Osteocyte (in vitro differentiated cells): ENCODE measurements around the gene DCTPP1. TPM values are rescaled to one million over a fixed set of nuclear protein-coding genes. Genes with fewer than 3 reads are reported as not detected.

Source experiments
- DNase-seq: peaks from one replicate; pipeline ENCODE4 v3.0.0; 2021; ENCODE audit warnings: mixed read lengths; ENCODE audit not compliant: unreplicated experiment; ENCODE audit errors: extremely low spot score
- H3K27ac Mint-ChIP-seq: one replicate; pipeline ENCODE4 v1.8.0; 2021; ENCODE audit warnings: mild to moderate bottlenecking, mixed read lengths; ENCODE audit not compliant: unreplicated experiment
- H3K27me3 Mint-ChIP-seq: one replicate; pipeline ENCODE4 v1.8.0; 2021; ENCODE audit warnings: mixed read lengths; ENCODE audit not compliant: unreplicated experiment
- H3K36me3 Mint-ChIP-seq: one replicate; pipeline ENCODE4 v1.8.0; 2021; ENCODE audit warnings: mixed read lengths; ENCODE audit not compliant: unreplicated experiment
- H3K4me1 Mint-ChIP-seq: one replicate; pipeline ENCODE4 v1.8.0; 2021; ENCODE audit warnings: mixed read lengths; ENCODE audit not compliant: unreplicated experiment
- H3K4me3 Mint-ChIP-seq: one replicate; pipeline ENCODE4 v1.8.0; 2021; ENCODE audit warnings: mild to moderate bottlenecking, moderate library complexity, mixed read lengths; ENCODE audit not compliant: unreplicated experiment
- H3K9me3 Mint-ChIP-seq: one replicate; pipeline ENCODE4 v1.8.0; 2021; ENCODE audit warnings: mixed read lengths; ENCODE audit not compliant: unreplicated experiment
- CTCF ChIP-seq: fragments of 200-600 bp; sonication (generic); IDR thresholded peaks from 2 replicates; pipeline ENCODE4 v1.5.0; 2021; ENCODE audit warnings: antibody characterized with exemption, mild to moderate bottlenecking, moderate library complexity
- total RNA-seq: library from RNA; stranded (reverse); gene quantifications from 2 replicates; pipeline ENCODE4 v1.2.1, GENCODE V29; 2021

The DCTPP1 gene
- total RNA-seq, 1 donor from 2014 or later, result 26.8 TPM

GRCh38 chr16:30416624-30417528 lies 13.0 kb downstream of the DCTPP1 start:
- no peaks in the 10 kb centered on the region for H3K9me3 Mint-ChIP-seq
- H3K36me3 Mint-ChIP-seq, result peaks cover 22% of the 10 kb centered on the region
- peaks cover 5% of the 10 kb centered on the region for H3K4me1 Mint-ChIP-seq
- no peaks in the 10 kb centered on the region for H3K27me3 Mint-ChIP-seq
- no peak overlapping the region for H3K27ac Mint-ChIP-seq
- DNase-seq, result no peak
- no peak for TF ChIP-seq CTCF
- peak overlapping the region; percentile 44 for H3K4me3 Mint-ChIP-seq

- Mint-ChIP-seq H3K36me3 (peaks cover 23% of the 10 kb centered on the region), H3K27me3 (no peaks in the 10 kb centered on the region), H3K27ac (no peak overlapping the region), H3K4me1 (peaks cover 5% of the 10 kb centered on the region), H3K9me3 (no peaks in the 10 kb centered on the region), H3K4me3 (no peak overlapping the region)
- no peak for DNase-seq
- no peak for TF ChIP-seq CTCF
Observed at GRCh38 chr16:30416047-30416603, 13.7 kb downstream of the DCTPP1 start.

- no peaks in the 10 kb centered on the region for H3K9me3 Mint-ChIP-seq
- no peak overlapping the region for H3K27ac Mint-ChIP-seq
- peaks cover 17% of the 10 kb centered on the region for H3K36me3 Mint-ChIP-seq
- no peak for TF ChIP-seq CTCF
- no peak for DNase-seq
- H3K4me3 Mint-ChIP-seq, result no peak overlapping the region
- H3K27me3 Mint-ChIP-seq, result no peaks in the 10 kb centered on the region
- H3K4me1 Mint-ChIP-seq, result peaks cover 12% of the 10 kb centered on the region
Observed at GRCh38 chr16:30414159-30414558, 15.7 kb downstream of the DCTPP1 start.

GRCh38 chr16:30413112-30413806 lies 16.6 kb downstream of the DCTPP1 start:
- Mint-ChIP-seq H3K36me3 (peaks cover 17% of the 10 kb centered on the region), H3K4me1 (peaks cover 19% of the 10 kb centered on the region), H3K9me3 (no peaks in the 10 kb centered on the region), H3K27me3 (no peaks in the 10 kb centered on the region), H3K27ac (no peak overlapping the region), H3K4me3 (no peak overlapping the region)
- no peak for TF ChIP-seq CTCF
- no peak for DNase-seq
